Prostate gland (tissue), 2 donors: ENCODE measurements around the gene VPS9D1.

ENCODE experiments used
- CTCF ChIP-seq, 4 experiments: fragments of 200-600 bp in 2 of 4; fragments of 450-650 bp in 2 of 4; sonication (generic) in 2 of 4; IDR thresholded peaks; 1 replicate in 3 of 4; 2 replicates in 1 of 4; pipeline ENCODE4 v1.5.1; 2016 to 2019; ENCODE audit warnings: antibody characterized with exemption in 4 of 4, mild to moderate bottlenecking in 2 of 4, moderate library complexity in 2 of 4
- POLR2A ChIP-seq: fragments of 450-650 bp; IDR thresholded peaks from one replicate; pipeline ENCODE4 v1.6.1; 2016; ENCODE audit warnings: antibody characterized with exemption, mild to moderate bottlenecking
- POLR2AphosphoS5 ChIP-seq: sonication (generic); formaldehyde crosslinking; IDR thresholded peaks from one replicate; pipeline ENCODE4 v1.6.1; 2017; ENCODE audit warnings: antibody characterized with exemption

- TF ChIP-seq POLR2AphosphoS5 (no peak), CTCF (IDR thresholded peaks at IDR 0.05) (no peak), POLR2A (no peak)
Observed at GRCh38 chr16:89759746-89760340, 39.1 kb upstream of the VPS9D1 start.
